GM18861 (cell line): ENCODE results near the gene ASXL1.
"Not testable (repeated sequence)": the region's sequence is repeated elsewhere in the genome, so short reads cannot be mapped to it uniquely, and the experiment has no call there.

ENCODE experiments used
- ATAC-seq: cut with Tn5 transposase; IDR thresholded peaks from one replicate; pipeline ENCODE4 v1.9.1; 2021; ENCODE audit not compliant: unreplicated experiment

Gene ASXL1

GRCh38 chr20:32464401-32465091 lies 106.4 kb downstream of the ASXL1 start:
- no peak for ATAC-seq

- ATAC-seq, result no peak
These were observed 107.2 kb downstream of the ASXL1 start for GRCh38 chr20:32465092-32465900.

- not testable (repeated sequence) for ATAC-seq
These were observed 108.0 kb downstream of the ASXL1 start for GRCh38 chr20:32465901-32466675.

- ATAC-seq, result no peak
These were observed 108.8 kb downstream of the ASXL1 start for GRCh38 chr20:32466739-32467505.

GRCh38 chr20:32467506-32468312 lies 109.6 kb downstream of the ASXL1 start:
- no peak for ATAC-seq

GRCh38 chr20:32468313-32468640 lies 110.1 kb downstream of the ASXL1 start:
- ATAC-seq, result no peak

GRCh38 chr20:32468860-32469259 lies 110.7 kb downstream of the ASXL1 start:
- no peak for ATAC-seq

GRCh38 chr20:32470025-32470861 lies 112.1 kb downstream of the ASXL1 start:
- no peak for ATAC-seq

GRCh38 chr20:32470940-32471339 lies 112.8 kb downstream of the ASXL1 start:
- ATAC-seq, result no peak

GRCh38 chr20:32472581-32473207 lies 114.6 kb downstream of the ASXL1 start:
- ATAC-seq, result no peak

GRCh38 chr20:32473231-32474008 lies 115.3 kb downstream of the ASXL1 start:
- no peak for ATAC-seq

GRCh38 chr20:32474009-32474716 lies 116.0 kb downstream of the ASXL1 start:
- no peak for ATAC-seq

- ATAC-seq, result no peak
These were observed 116.5 kb downstream of the ASXL1 start for GRCh38 chr20:32474717-32474966.

- no peak for ATAC-seq
These were observed 117.1 kb downstream of the ASXL1 start for GRCh38 chr20:32474967-32475811.

GRCh38 chr20:32476684-32477593 lies 118.8 kb downstream of the ASXL1 start:
- no peak for ATAC-seq
